Measurements from ENCODE around the gene NDUFB2.

NDUFB2 gene

GRCh38 chr7:140745266-140746058 lies 49.0 kb downstream of the NDUFB2 start:
- DNase-seq = no peak

- DNase-seq = no peak
These were observed 50.2 kb downstream of the NDUFB2 start for GRCh38 chr7:140746751-140747150.

DNA sequence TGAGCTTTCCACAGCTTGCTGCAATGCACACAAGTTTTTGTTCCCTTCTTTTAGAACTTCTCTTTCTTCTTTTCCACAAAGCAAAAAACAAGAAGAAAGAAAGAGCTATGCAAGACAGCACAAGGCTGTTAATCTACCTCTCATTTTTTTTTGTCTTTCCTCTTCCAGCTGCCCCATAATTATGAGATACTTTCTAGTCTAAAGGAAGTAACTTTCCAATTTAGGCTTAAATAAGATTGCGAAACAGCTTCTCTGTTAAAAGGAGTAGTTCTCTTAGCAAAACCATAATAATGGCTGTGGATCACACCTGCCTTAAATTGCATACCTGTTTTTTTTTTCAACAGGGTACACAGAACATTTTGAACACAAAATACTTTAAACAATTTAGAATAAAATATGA lies 56.0 kb downstream of the NDUFB2 start:
- no peak for DNase-seq

GRCh38 chr7:140754506-140754905 lies 58.0 kb downstream of the NDUFB2 start:
- no peak for DNase-seq
